ENCODE measurements around the gene BORCS5.

BORCS5 gene

GRCh38 chr12:12476857-12477531 lies 120.1 kb downstream of the BORCS5 start:
- no peak for TF ChIP-seq CTCF (conservative IDR thresholded peaks at IDR 0.05)

GRCh38 chr12:12477532-12477890 lies 120.6 kb downstream of the BORCS5 start:
- no peak for TF ChIP-seq CTCF (conservative IDR thresholded peaks at IDR 0.05)
- no peak overlapping the region for H3K27ac ChIP-seq

More at GRCh38 chr12:12476857-12477531, 120.1 kb downstream of the BORCS5 start:
- no peak overlapping the region for H3K27ac ChIP-seq

GRCh38 chr12:12480074-12480473 lies 123.2 kb downstream of the BORCS5 start:
- no peak for TF ChIP-seq CTCF (conservative IDR thresholded peaks at IDR 0.05)

GRCh38 chr12:12481631-12482030 lies 124.8 kb downstream of the BORCS5 start:
- TF ChIP-seq CTCF (conservative IDR thresholded peaks at IDR 0.05): no peak
- peak overlapping the region; percentile 37 for H3K27ac ChIP-seq

More at GRCh38 chr12:12480074-12480473, 123.2 kb downstream of the BORCS5 start:
- H3K27ac ChIP-seq: no peak overlapping the region

GRCh38 chr12:12482150-12482761 lies 125.4 kb downstream of the BORCS5 start:
- TF ChIP-seq CTCF (conservative IDR thresholded peaks at IDR 0.05): no peak
- peak overlapping the region; percentile 37 for H3K27ac ChIP-seq

GRCh38 chr12:12482959-12483358 lies 126.1 kb downstream of the BORCS5 start:
- H3K27ac ChIP-seq: no peak overlapping the region
- no peak for TF ChIP-seq CTCF (conservative IDR thresholded peaks at IDR 0.05)

GRCh38 chr12:12483438-12483837 lies 126.6 kb downstream of the BORCS5 start:
- TF ChIP-seq CTCF (conservative IDR thresholded peaks at IDR 0.05): no peak
- H3K27ac ChIP-seq: no peak overlapping the region

Data from VCaP (cell line).